Endothelial cell of umbilical vein (primary cell): Measurements from ENCODE around the gene GSTO2. TPM values are rescaled to one million over a fixed set of nuclear protein-coding genes. Genes with fewer than 3 reads are reported as not detected.

Experiments
- BruUV-seq: library from RNA; stranded (reverse); fragments of 400-500 nt; replicated peaks from 2 replicates; lab custom pipeline; 2021; lab: Mats Ljungman, UMichigan
- CTCF ChIA-PET: fragments of 300-600, 350-600 bp; sonication (Branson Sonifier 250); formaldehyde crosslinking; loops from one replicate; lab custom pipeline; 2021; ENCODE audit warnings: antibody characterized with exemption, inconsistent platforms; lab: Charles Lee
- POLR2A ChIA-PET: fragments of 300-600, 350-600 bp; sonication (Branson Sonifier 250); formaldehyde crosslinking; loops from one replicate; lab custom pipeline; 2021; ENCODE audit warnings: antibody characterized with exemption, inconsistent platforms; lab: Charles Lee
- DNase-seq: peaks from one replicate; pipeline ENCODE4 v3.0.0-alpha.2; 2011; ENCODE audit warnings: low read depth, low spot score
- FAIRE-seq: peaks from 2 replicates; lab custom pipeline; 2011; peaks lifted over from hg19 to GRCh38; lab: Jason Lieb, UNC
- H2AFZ ChIP-seq: 2 replicates; pipeline ENCODE4 v1.6.0; 2012; ENCODE audit warnings: low read depth, low read length, control low read depth, inconsistent platforms
- H3K27ac ChIP-seq: 2 replicates; pipeline ENCODE4 v1.5.1; 2011; ENCODE audit warnings: low read depth, mild to moderate bottlenecking, control low read depth, low read length, moderate library complexity; ENCODE audit not compliant: insufficient read depth
- H3K27me3 ChIP-seq, 2 experiments: 2 replicates each; pipeline versions ENCODE4 v1.6.0 to v1.6.1; 2011; ENCODE audit warnings: low read length in 2 of 2, mixed read lengths in 1 of 2; ENCODE audit not compliant: control insufficient read depth in 2 of 2, insufficient read depth in 2 of 2
- H3K36me3 ChIP-seq, 2 experiments: 2 replicates in 1 of 2; 3 replicates in 1 of 2; pipeline ENCODE4 v1.5.1; 2011; ENCODE audit warnings: low read length in 2 of 2, mild to moderate bottlenecking in 1 of 2, moderate library complexity in 1 of 2; ENCODE audit not compliant: control insufficient read depth in 2 of 2, insufficient read depth in 2 of 2; ENCODE audit errors: extremely low read depth in 1 of 2
- H3K4me1 ChIP-seq: 3 replicates; pipeline ENCODE4 v1.5.1; 2011; ENCODE audit warnings: mild to moderate bottlenecking, low read length; ENCODE audit not compliant: control insufficient read depth, insufficient read depth; ENCODE audit errors: extremely low read depth
- H3K4me2 ChIP-seq: 2 replicates; pipeline ENCODE4 v1.6.1; 2011; ENCODE audit warnings: low read length, control low read depth, mixed read lengths; ENCODE audit not compliant: insufficient read depth
- H3K4me3 ChIP-seq, 3 experiments: fragments of 200-600 bp in 1 of 3; sonication (generic), shearing (Covaris generic) in 1 of 3; replicated peaks in 1 of 3; 2 replicates each; pipeline ENCODE4 v1.5.1; 2011 to 2016; ENCODE audit warnings: control low read depth in 3 of 3, low read length in 3 of 3, mild to moderate bottlenecking in 2 of 3, inconsistent platforms in 1 of 3, low read depth in 1 of 3, moderate library complexity in 1 of 3; ENCODE audit not compliant: insufficient read depth in 1 of 3
- H3K79me2 ChIP-seq: 2 replicates; pipeline ENCODE4 v1.6.0; 2012; ENCODE audit warnings: low read length, inconsistent platforms; ENCODE audit not compliant: control insufficient read depth, insufficient read depth
- H3K9ac ChIP-seq: replicated peaks from 2 replicates; pipeline ENCODE3; 2011; ENCODE audit warnings: low read length, control low read depth; ENCODE audit not compliant: insufficient read depth; ENCODE audit errors: extremely low read depth
- H3K9me1 ChIP-seq: replicated peaks from 3 replicates; pipeline ENCODE4 v1.6.0; 2011; ENCODE audit warnings: mild to moderate bottlenecking, low read length; ENCODE audit not compliant: control insufficient read depth, insufficient read depth; ENCODE audit errors: extremely low read depth
- H3K9me3 ChIP-seq: replicated peaks from 2 replicates; pipeline ENCODE4 v1.5.1; 2012; ENCODE audit warnings: low read length, inconsistent platforms; ENCODE audit not compliant: control insufficient read depth, insufficient read depth
- H4K20me1 ChIP-seq: replicated peaks from 2 replicates; pipeline ENCODE3; 2011; ENCODE audit warnings: mild to moderate bottlenecking, low read length; ENCODE audit not compliant: control insufficient read depth, insufficient read depth; ENCODE audit errors: extremely low read depth
- EZH2 ChIP-seq: IDR thresholded peaks from 2 replicates; pipeline ENCODE4 v1.6.1; 2012; ENCODE audit warnings: borderline replicate concordance, low read depth, mild to moderate bottlenecking, moderate library complexity, low read length, inconsistent platforms; ENCODE audit not compliant: severe bottlenecking
- FOS ChIP-seq: IDR thresholded peaks from 2 replicates; pipeline ENCODE4 v1.6.1; 2011; ENCODE audit warnings: mild to moderate bottlenecking, low read length, moderate library complexity, borderline replicate concordance; ENCODE audit not compliant: insufficient read depth
- GATA2 ChIP-seq: IDR thresholded peaks from 2 replicates; pipeline ENCODE4 v1.7.0; 2011; ENCODE audit warnings: low read depth, mild to moderate bottlenecking, moderate library complexity, mixed read lengths, low read length; ENCODE audit not compliant: insufficient read length, insufficient read depth
- JUN ChIP-seq: IDR thresholded peaks from 2 replicates; pipeline ENCODE4 v1.6.1; 2011; ENCODE audit warnings: borderline replicate concordance, low read depth; ENCODE audit not compliant: insufficient read length, insufficient read depth
- MYC ChIP-seq: IDR thresholded peaks from one replicate; pipeline ENCODE4 v1.6.1; 2011; ENCODE audit warnings: mild to moderate bottlenecking, low read depth, low read length
- POLR2A ChIP-seq: IDR thresholded peaks from 2 replicates; pipeline ENCODE4 v1.6.1; 2012; ENCODE audit warnings: low read depth, mild to moderate bottlenecking, control low read depth, low read length
- POLR2AphosphoS5 ChIP-seq: IDR thresholded peaks from 2 replicates; pipeline ENCODE4 v1.6.1; 2012; ENCODE audit warnings: low read depth, mild to moderate bottlenecking, control low read depth, low read length, moderate library complexity; ENCODE audit not compliant: insufficient read depth
- dilution Hi-C: fragments of 300-500 bp; cut with MboI; formaldehyde crosslinking; loops from one replicate; pipeline ENCODE4 v1.15.0; 2019; ENCODE audit warnings: low sequenced_read_pairs; ENCODE audit not compliant: extremely low pct_ligation_motif_present
- intact Hi-C: fragments of 100-400 bp; cut with micrococcal nuclease; formaldehyde crosslinking; loops from one replicate; pipeline ENCODE4 v1.10.0; 2022
- polyA plus RNA-seq, 4 experiments: library from polyadenylated mRNA; depleted of rRNA in 3 of 4; stranded (reverse) in 3 of 4; unstranded in 1 of 4; fragments of >200 nt; gene quantifications; 2 replicates each; pipeline versions ENCODE4 v1.2.1 to v1.2.3, GENCODE V29; 2011 to 2012; ENCODE audit warnings: missing spikeins in 1 of 4
- total RNA-seq: library from RNA; stranded (reverse); gene quantifications from 2 replicates; pipeline ENCODE4 v1.2.3, GENCODE V29; 2021
- TF ChIP-seq, protein P1 (sequence below), 2 donors: IDR thresholded peaks; 1 replicate in 1 of 2; 2 replicates in 1 of 2; pipeline ENCODE4 v1.5.1; 2011; ENCODE audit warnings: low read length in 2 of 2, mild to moderate bottlenecking in 2 of 2, moderate library complexity in 2 of 2, control low read depth in 1 of 2, inconsistent platforms in 1 of 2, low read depth in 1 of 2; ENCODE audit not compliant: insufficient read depth in 1 of 2; ENCODE audit errors: extremely low read depth in 1 of 2
- TF ChIP-seq, protein P2 (sequence below): IDR thresholded peaks from 2 replicates; pipeline ENCODE4 v1.6.1; 2011; ENCODE audit not compliant: insufficient read depth, insufficient read length

Gene GSTO2
- total and polyA plus RNA-seq, 2 donors (not counting 3 experiments of a cell fraction or from before 2014, with no cell fraction given), result 0.84 to 1.4 TPM

DNA sequence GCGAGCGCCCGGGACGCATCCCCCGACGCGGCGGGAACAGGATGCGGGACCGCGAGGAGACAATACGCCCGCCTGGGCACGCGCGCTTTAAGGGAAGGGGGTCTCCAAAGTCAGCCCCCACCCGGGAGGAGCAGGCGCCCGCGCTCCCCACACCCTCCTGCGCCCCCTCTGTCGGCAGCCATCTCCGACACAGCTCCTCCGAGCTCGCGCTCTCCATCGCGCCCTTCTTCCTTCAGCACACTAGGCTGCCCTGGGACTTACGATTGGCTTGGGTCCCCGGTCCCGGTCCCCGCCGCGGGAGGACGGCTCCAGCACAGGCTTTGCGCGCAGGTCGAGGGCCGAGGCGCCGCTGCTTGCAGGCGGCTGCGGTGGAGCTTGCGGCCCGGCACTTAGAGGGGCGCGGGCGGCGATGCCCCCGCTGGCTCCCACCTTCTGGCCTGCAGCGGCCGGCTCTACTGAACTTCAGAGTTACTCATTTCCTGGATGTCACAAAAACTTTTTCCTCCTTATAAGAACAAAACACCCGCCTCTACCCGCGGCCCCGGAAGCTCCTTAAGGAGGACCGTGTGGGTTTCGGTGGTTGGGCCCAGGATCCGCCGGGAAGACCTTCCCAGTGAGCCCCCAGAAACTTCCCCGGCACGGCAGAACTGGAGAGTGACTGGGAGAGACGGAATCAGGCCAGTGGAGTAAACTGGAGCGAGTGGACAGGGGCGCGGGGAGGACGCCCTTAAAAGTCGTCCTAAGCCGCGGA, 69.2 kb downstream of the GSTO2 start, which contains the start of gene ITPRIP:
Gene ITPRIP (minus strand): TSS at position 481 of the 751 bp plus-strand sequence. CDS start 22,414 bp downstream, outside the sequence.
- Histone ChIP-seq H3K9me3 (no peaks in the 10 kb centered on the region), H3K36me3 (peaks cover 2 to 7% of the 10 kb centered on the region in 2 experiments), H4K20me1 (no peaks in the 10 kb centered on the region), H3K4me3 (peak within 1 kb of the TSS; percentile 64 to 99 (median 94)), H2AFZ (peak within 1 kb of the TSS; percentile 85), H3K27me3 (no peaks in the 10 kb centered on the region), H3K9me1 (no peaks in the 10 kb centered on the region), H3K27ac (peak within 1 kb of the TSS; percentile 100), H3K4me2 (peak within 1 kb of the TSS; percentile 97), H3K9ac (peak within 1 kb of the TSS; percentile 99), H3K4me1 (peaks cover 53% of the 10 kb centered on the region), H3K79me2 (peaks cover 51% of the 10 kb centered on the region)
- peak; percentile 77 for TF ChIP-seq POLR2A
- TF ChIP-seq EZH2, result no peak
- TF ChIP-seq GATA2, result no peak
- no peak for TF ChIP-seq MYC
- TF ChIP-seq, protein P1, sequence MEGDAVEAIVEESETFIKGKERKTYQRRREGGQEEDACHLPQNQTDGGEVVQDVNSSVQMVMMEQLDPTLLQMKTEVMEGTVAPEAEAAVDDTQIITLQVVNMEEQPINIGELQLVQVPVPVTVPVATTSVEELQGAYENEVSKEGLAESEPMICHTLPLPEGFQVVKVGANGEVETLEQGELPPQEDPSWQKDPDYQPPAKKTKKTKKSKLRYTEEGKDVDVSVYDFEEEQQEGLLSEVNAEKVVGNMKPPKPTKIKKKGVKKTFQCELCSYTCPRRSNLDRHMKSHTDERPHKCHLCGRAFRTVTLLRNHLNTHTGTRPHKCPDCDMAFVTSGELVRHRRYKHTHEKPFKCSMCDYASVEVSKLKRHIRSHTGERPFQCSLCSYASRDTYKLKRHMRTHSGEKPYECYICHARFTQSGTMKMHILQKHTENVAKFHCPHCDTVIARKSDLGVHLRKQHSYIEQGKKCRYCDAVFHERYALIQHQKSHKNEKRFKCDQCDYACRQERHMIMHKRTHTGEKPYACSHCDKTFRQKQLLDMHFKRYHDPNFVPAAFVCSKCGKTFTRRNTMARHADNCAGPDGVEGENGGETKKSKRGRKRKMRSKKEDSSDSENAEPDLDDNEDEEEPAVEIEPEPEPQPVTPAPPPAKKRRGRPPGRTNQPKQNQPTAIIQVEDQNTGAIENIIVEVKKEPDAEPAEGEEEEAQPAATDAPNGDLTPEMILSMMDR (IDR thresholded peaks at IDR 0.05; ENCODE audit: extremely low read depth in 1 of 2, insufficient read depth in 1 of 2, low read depth in 1 of 2, low read length in 2 of 2), result peak; percentile 14 to 32
- peak; percentile 28 for TF ChIP-seq JUN
- TF ChIP-seq POLR2AphosphoS5, result peak; percentile 79
- TF ChIP-seq FOS, result peak; percentile 56
- TF ChIP-seq, protein P2, sequence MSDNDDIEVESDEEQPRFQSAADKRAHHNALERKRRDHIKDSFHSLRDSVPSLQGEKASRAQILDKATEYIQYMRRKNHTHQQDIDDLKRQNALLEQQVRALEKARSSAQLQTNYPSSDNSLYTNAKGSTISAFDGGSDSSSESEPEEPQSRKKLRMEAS, result no peak
- peak; percentile 93 for DNase-seq
- ChIA-PET CTCF (interaction anchor here (0.9 to 3.0 kb wide), 14 partner anchors 12 to 64 kb away, joined by 3 to 36 read pairs (median 4); partner anchors contain the start of gene CFAP58), POLR2A (interaction anchor here (0.7 to 1.5 kb wide), 3 partner anchors 9 to 34 kb away, joined by 3 to 10 read pairs (median 3); no protein-coding TSS in a partner anchor)
- FAIRE-seq, result peak; percentile 70
- dilution Hi-C loops (no loop called here), intact Hi-C loops (loop anchor here (1.0 to 10.0 kb wide), 4 partner anchors 33 to 433 kb away; no protein-coding TSS in a partner anchor)
- BruUV-seq, result no TSS peak
